GM19193 (cell line): ENCODE results near the gene RNF135.

ENCODE experiments used
- POLR2A ChIP-seq: IDR thresholded peaks from 4 replicates; pipeline ENCODE4 v1.6.1; 2011; ENCODE audit not compliant: insufficient read depth, insufficient read length; ENCODE audit errors: extremely low read depth

The RNF135 gene

DNA sequence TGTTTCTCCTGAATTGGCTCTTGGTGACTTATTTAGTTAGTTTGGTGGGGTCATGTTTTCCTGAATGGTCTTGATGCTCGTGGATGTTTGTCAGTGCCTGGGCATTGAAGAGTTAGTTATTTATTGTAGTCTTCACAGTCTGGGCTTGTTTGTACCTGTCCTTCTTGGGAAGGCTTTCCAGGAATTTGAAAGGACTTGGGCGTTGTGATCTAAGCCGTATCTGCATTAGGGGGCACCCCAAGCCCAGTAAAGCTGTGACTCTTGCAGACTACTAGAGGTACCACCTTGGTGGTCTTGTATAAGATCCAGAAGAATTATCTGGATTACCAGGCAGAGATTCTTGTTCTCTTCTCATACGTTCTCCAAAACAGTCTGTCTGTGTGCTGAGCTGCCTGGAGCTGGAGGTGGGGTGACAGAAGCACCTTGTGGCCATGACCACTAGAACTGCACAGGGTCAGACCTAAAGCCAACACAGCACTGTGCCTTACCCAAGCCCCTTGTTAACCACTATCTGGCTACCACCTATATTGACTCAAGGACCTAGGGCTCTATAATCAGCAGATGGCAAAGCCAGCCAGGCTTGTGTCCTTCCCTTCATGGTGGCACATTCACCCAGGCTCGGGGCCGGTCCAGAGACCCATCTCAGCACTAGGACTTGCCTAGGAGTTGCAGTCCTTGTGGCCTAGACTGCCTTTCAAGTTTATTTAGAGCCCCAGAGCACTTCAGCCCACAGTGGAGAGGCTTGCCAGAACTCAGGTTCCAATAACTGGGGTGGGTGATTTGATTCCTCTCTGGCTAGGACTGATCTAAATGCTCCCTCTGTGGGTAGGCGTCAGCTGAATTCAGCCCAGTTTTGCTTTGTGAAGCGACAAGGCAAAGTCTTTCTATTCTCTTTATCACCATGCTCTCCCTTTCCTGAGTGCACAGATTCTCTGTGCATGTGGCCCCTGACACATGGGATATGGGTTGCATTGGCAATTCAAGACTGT, 11.0 kb downstream of the RNF135 start:
- no peak for TF ChIP-seq POLR2A

DNA sequence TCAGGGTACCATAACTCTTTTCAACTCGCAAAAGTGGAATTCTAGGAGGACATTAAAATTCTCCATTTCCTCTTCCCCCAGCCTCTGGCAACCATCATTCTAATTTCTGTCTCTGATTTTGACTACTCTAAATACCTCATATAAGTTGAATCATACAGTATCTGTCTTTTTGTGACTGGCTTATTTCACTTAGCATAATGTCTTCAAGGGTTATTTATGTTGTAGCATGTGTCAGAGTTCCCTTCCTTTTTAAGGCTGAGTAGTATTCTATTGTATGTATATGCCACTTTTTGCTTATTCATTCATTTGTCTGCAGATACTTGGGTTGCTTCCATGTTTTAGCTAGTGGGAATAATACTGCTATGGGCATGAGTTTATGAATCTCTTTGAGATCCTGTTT, 12.0 kb downstream of the RNF135 start:
- TF ChIP-seq POLR2A, result no peak

DNA sequence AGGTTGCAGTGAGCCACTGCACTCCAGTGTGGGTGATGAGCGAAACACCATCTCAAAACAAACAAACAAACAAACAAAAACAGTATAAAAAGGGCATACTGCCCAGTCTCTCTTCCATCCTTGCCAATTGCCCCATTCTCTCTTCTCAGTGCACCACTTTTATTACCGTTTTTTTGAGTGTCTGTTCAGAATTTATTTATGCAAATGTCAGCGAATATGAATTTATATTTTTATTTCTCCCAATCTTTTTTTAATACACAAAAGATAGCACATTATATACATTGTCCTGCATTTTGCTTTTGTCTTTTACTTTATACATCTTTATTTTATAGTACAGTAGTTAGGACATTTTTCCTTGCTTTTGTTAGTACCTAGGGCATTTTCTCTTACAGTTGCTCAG, 19.6 kb downstream of the RNF135 start:
- no peak for TF ChIP-seq POLR2A

DNA sequence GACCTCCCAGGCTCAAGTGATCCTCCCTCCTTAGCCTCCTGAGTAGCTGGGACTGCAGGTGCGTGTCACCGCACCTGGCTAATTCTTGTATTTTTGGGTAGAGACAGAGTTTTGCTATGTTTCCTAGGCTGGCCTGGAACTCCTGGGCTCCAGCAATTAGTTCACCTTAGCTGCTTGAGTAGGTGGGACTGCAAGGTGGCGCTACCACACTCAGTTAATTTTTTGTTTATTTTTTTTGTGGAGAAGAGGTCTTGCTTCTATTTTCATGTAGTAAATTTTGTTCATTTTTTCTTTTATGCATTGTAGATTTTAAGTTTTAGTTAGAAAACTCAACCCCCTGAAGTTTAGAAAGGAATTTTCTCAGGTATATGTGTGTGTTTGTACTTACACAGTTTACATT, 21.7 kb downstream of the RNF135 start:
- no peak for TF ChIP-seq POLR2A

DNA sequence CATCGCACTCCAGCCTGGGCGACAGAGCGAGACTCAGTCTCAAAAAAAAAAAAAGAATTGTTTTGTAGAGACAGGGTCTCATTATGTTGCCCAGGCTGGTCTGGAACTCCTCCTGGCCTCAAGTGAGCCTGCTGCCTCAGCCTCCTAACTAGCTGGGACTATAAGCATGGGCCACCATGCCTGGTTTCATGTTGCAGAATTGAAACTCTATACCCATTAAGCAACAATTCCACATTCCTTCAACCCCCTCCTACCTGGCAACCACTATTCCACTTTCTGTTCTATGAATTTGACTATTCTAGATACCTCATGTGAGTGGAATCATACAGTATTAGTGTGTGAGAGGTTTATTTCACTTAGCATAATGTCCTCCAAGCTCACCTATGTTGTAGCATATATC, 24.5 kb downstream of the RNF135 start:
- TF ChIP-seq POLR2A, result no peak

DNA sequence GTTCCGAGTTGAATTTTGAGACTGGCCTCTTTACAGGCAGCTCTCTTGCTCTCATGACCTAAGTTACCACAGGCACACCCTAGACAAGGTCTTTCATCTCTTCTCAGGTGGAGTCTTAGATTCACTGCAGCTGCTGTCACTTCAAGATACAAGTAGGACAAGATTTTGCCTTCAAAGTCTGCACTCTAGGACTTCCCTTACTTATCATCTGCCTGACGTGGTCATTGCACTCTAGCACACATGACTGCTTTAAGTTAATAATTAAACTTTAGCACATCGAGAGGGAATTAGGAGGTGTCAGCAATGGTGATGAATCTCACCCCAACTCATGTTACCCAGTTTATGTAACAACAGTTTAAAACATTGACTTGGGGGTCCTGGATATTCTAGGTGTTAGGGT, 25.6 kb downstream of the RNF135 start:
- TF ChIP-seq POLR2A, result no peak

DNA sequence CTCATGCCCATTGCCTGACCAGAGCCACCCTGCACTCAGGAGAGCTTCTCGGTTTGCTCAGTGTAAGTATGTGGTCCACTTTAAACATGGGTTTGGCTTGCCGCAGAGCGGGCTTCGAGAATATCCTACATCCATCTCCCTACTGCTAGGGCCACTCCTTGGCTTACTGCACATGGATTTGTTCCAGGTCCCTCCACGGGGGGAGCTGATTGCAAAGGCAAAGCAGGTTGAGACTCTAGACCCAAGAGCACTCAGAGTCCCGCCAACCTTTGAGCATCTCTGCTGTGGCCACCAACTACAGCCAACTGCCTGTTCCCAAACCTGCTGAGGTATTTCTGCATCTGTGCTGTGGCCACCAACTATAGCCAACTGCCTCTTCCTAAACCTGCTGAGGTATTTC, 26.4 kb downstream of the RNF135 start:
- TF ChIP-seq POLR2A, result no peak

DNA sequence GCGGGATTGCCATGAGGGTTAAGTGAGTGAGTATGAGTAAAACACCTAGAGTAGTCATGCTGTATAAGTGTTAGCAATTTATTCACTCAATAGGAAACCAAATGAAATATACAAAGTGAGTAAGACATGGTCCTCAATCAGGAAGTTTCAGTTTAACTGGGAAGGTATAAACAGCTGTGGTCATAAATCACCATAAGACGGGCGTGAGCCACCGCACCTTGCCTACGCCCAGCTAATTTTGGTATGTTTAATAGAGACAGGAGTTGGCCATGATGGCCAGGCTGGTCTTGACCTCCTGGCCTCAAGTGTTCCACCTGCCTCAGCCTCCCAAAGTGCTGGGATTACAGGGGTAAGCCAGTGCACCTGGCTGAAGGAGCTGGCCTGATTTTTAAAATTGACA, 27.0 kb downstream of the RNF135 start:
- TF ChIP-seq POLR2A, result no peak

DNA sequence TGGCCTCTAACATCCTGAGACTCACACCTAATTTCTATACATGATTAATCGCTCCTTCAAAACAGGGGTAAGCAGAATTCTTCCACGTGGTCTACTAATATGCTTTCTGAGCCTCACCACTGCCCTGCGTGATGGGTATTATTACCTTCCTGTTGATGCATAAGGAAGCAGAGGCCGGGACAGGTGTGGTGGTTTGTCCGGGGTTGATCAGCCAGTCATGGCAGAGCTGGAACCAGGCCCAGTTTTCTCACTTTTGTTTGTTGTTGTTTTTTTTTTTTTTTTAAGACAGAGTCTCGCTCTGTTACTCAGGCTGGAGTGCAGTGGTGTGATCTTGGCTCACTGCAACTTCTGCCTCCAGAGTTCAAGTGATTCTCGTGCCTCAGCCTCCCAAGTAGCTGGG, 31.2 kb downstream of the RNF135 start:
- no peak for TF ChIP-seq POLR2A

DNA sequence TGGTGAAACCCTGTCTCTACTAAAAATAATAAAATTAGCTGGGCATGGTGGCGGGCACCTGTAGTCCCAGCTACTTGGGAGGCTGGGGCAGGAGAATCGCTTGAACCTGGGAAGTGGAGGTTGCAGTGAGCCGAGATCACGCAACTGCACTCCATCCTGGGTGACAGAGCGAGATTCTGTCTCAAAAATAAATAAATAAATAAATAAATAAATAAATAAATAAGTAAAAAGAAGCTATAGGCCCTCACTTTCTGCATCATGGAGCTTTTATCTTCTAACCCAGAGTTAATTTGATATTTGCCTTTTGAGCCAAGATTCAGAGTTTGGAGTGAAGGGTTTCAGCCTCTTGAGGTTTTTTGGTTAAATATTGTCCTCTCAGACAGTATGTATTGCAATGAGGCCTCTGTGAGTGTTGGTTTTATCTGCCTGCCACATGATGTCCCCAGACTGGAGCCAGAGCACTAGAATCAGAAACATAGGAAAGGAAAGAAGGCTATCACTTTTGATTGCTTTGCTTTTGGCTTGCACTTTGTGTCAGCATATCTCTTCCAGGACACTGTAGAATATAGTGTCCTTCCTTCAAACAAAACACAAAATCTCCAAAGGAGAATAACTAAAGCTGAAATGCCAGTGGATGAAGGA, 32.5 kb downstream of the RNF135 start:
- no peak for TF ChIP-seq POLR2A

DNA sequence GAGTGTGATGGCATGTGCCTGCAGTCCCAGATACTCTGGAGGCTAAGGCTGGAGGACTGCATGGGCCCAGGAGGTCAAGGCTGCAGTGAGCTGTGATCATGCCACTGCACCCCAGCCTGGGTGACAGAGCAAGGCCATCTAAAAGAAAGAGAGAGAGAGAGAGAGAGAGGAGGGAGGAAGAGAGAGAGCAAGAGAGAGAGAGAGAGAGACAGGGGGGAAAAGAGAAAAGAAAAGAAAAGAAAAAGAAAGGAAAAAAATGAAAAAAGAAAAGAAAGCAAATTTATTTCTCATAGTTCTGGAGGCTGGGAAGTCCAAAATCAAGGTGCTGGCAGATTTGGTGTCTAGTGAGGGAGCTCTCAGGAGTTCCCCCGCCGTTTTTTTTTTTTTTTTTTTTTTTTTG, 33.3 kb downstream of the RNF135 start:
- TF ChIP-seq POLR2A, result no peak

DNA sequence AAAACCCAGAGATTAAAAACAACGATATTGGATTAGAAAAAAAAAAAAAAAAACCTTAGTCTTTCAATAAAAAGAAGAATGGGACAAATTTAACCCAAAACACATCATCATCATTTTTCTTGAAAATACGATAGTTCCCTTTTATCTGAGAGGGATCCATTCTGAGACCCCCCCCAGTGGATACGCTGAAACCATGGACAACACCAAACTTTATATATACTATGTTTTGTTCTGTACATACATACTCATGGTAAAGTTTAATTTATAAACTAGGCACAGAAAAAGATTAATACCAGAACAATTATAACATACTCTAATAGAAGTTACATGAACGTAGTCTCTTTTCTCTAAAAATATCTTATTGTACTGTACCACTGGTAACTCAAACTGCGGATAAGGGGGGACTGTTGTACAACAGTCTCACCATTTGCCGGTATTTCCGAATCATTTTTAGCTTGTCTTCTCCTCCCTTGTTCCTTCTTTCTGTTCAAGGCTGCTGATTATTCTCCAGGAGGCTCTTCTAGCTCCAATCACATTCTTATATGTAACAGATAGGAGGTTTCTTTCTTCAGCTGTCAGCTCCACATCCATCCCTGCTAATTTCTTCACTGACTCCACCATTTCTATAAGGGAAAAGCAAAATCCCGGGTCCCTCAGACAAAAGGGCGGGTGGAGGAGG, 37.0 kb downstream of the RNF135 start:
- no peak for TF ChIP-seq POLR2A

DNA sequence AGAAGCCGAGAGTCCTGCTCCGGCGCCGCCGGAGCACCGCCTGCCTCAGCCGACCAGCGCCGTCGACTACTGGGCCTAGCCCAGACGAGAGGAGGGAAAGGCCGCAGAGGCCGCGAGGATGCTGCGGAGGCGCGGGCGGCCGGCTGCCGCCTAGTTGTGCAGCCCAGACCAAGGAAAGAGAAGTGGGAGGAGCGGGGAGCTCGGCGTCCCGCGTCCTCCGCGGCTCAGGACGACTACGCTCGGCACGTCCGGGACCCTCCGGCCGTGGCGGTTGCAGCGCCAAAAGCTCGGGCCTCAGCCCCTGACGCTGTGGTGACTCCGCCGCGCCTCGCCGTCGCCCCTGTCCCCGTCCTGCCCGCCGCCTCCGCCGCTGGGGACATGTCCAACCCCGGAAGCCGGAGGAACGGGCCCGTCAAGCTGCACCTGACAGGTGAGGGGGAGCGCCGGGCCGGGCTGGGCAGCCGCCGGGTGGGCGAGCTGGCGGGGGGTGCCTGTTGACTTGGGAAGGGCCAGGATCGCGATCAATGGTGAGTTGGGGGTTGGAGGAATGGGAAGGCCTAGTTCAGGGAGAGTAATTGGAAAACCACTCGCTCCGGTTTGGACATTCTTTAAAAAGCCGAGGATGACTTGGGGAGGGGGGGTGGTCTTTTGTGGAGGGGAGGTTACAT, 37.7 kb downstream of the RNF135 start:
- peak; percentile 58 for TF ChIP-seq POLR2A

DNA sequence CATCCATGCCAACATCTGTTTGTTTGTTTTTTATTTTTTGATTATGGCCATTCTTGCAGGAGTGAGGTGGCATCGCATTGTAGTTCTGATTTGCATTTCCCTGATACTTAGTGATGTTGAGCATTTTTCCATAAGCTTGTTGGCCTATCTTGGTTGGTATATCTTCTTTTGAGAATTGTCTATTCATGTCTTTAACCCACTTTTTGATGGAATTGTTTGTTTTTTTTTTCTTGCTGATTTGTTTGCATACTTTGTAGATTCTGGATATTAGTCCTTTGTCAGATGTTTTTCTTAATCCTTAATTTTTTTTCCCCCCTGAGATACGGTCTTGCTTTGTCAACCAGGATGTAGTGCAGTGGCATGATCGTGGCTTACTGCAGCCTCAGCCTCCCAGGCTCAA, 43.0 kb downstream of the RNF135 start:
- no peak for TF ChIP-seq POLR2A

DNA sequence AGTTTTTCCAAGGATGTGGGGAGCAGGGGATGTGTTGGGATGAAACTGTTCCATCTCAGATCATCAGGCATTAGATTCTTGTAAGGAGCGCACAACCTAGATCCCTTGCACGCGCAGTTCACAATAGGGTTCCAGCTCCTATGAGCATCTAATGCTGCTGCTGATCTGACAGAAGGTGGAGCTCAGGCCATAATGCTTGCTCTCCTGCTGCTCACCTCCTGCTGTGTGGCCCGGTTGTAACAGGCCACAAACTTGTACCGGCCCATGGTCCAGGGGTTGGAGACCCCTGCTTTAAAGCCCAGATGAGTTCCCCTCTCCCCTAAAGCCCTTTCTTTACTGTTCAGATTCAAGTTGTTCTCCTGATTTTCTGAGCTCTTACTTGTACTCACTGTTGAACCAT, 44.8 kb downstream of the RNF135 start:
- no peak for TF ChIP-seq POLR2A
